CD4-positive, alpha-beta T cell treated with Interferon gamma for 1 hour (primary cell): ENCODE results near the gene CHST10.
"Not testable (repeated sequence)": the region's sequence is repeated elsewhere in the genome, so short reads cannot be mapped to it uniquely, and the experiment has no call there.

ENCODE experiments used
- DNase-seq: peaks from one replicate; pipeline ENCODE4 v3.0.0-alpha.2; 2020

Gene CHST10

GRCh38 chr2:100391735-100392515, 25.5 kb downstream of the CHST10 start:
- DNase-seq, result no peak

- DNase-seq, result no peak
Observed at GRCh38 chr2:100390001-100390940, 27.2 kb downstream of the CHST10 start.

- DNase-seq, result no peak
Observed at GRCh38 chr2:100388703-100389102, 28.8 kb downstream of the CHST10 start.

DNA sequence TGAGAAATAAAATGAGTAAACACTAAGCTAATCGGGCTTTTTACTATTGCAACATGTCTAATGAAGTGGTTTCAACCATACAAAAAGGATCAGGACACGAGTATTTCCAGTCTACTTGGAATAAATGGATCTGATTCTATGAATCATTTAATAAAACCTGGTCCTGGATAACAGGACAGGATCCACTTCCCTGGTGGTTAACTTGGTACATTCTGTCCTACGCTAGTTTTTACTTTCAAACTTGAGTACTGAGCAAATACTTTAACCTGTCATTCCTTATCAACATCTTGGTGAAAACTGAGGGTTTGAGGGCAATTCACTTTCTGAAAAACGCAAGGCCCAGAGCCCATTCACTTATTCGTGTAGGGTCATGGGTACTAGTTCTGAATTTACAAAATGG, 33.5 kb downstream of the CHST10 start:
- DNase-seq, result no peak

DNA sequence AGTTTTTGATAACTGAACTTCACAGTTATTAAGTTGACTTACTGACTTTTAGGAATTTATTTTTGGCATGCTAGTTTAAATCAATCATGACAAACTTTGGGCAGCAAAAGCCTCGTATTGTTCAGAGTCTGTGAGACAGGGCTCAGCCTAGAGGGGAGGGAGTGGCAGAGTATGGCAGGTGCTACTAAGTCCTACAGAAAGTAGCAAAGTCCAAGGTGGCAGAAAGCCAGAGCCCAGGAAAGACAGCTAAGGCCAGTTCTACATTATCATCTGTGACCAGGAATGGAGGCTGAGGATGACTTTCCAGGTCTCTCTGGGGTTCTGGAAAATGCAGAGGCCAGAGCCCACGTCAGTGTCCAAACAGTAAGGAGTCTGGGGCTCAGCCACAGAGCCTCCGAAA, 34.2 kb downstream of the CHST10 start:
- no peak for DNase-seq

GRCh38 chr2:100381240-100381639, 36.2 kb downstream of the CHST10 start:
- DNase-seq, result peak; percentile 68

- DNase-seq, result no peak
Observed at GRCh38 chr2:100380681-100381080, 36.8 kb downstream of the CHST10 start.

DNA sequence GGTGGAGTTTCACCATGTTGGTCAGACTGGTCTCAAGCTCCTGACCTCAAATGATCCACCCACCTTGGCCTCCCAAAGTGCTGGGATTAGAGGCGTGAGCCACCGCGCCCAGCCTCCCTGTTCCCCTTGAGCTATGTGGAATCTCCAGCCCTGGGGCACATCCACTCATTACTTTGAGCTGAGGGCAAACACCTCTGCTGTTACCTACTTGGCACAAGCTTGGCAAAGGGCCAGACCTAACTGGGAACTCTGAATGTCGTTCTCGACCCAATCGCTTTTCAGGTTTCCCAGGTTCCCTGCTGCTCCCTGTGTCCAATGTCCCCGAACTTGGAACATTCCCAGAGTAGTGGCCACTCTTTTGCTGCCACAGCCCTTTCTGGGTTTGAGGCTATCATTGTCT, 40.6 kb downstream of the CHST10 start:
- no peak for DNase-seq

DNA sequence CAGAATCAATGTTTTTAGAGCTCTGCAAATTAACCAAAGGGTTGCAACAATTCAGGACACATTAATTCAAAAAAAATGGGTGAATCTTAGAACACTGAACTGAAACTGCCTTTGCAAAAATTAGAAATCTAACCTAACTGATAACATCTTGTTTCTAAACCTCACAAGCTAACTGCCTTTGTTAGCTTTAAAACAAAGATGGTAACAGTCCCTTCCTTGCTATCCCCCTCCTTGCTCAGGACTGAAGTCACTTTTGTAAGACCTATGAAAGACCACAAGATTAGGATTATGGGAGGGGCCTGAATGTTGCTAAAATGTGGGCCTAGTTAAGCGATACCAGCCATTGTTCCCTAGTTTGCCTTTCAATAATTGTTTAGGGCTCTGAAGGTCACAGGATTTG, 50.3 kb downstream of the CHST10 start:
- no peak for DNase-seq

DNA sequence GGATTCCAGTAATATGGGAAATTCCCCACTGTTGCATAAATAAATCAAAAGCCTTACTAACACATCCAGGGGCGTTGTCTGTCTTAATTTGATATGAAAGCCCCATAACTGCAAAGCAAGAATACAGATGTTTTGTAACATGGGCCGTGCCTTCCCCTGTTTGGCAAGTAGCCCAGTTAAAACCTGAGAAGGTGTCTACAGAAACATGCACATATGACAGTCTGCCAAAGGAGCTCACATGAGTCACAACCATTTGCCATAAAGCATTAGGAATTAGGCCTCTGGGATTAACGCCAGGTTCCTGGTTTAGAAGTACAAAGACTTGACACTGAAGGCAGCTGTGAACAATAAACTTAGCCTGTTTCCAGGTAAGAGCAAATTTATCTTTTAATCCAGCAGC, 52.0 kb downstream of the CHST10 start:
- DNase-seq, result no peak

DNA sequence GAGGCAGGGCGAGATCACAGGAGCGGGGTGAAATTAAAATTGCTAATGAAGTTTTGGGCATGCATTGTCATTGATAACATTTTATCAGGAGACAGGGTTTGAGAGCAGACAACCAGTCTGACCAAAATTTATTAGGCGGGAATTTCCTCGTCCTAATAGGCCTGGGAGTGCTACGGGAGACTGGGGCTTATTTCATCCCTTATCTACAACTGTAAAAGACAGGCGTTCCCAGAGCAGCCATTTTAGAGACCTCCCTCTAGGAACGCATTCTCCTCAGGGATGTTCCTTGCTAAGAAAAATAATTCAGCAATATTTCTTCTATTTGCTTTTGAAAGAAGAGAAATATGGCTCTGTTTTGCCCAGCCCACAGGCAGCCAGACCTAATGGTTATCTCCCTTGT, 55.2 kb downstream of the CHST10 start:
- DNase-seq, result not testable (repeated sequence)

GRCh38 chr2:100359576-100359975, 57.9 kb downstream of the CHST10 start:
- no peak for DNase-seq

GRCh38 chr2:100358554-100358953, 58.9 kb downstream of the CHST10 start:
- no peak for DNase-seq

- DNase-seq, result no peak
Observed at GRCh38 chr2:100352521-100352920, 64.9 kb downstream of the CHST10 start.

GRCh38 chr2:100350661-100351185, 66.7 kb downstream of the CHST10 start:
- DNase-seq, result no peak

DNA sequence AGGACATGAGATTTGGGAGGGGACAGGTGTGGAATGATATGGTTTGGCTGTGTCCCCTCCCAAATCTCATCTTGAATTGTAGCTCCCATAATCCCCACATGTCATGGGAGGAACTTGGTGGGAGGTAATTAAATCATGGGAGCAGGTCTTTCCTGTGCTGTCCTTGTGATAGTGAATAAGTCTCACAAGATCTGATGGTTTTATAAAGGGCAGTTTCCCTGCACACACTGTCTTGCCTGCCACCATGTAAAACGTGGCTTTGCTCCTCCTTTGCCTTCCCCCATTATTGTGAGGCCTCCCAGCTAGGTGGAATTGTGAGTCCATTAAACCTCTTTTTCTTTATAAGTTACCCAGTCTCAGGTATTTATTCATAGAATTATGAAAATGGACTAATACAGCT, 72.3 kb downstream of the CHST10 start:
- DNase-seq, result not testable (repeated sequence)

GRCh38 chr2:100344433-100344832, 73.0 kb downstream of the CHST10 start:
- DNase-seq, result no peak

GRCh38 chr2:100342466-100342865, 75.0 kb downstream of the CHST10 start:
- DNase-seq, result not testable (repeated sequence)
